ENCODE data around the gene CNTN4.

Gene CNTN4

GRCh38 chr3:2823031-2823430, 724.4 kb downstream of the CNTN4 start:
- H3K36me3 ChIP-seq (ENCODE audit: control insufficient read depth, insufficient read depth, low read length): no peaks in the 10 kb centered on the region
- WGBS, 2 experiments: 93 to 95% methylated on average over 5 of the region's 5 CpGs
- H3K4me3 ChIP-seq (ENCODE audit: insufficient read depth, low read depth, low read length): no peak overlapping the region
- no peak overlapping the region for H3K27ac ChIP-seq (ENCODE audit: insufficient read depth, low read depth, low read length, poor library complexity, severe bottlenecking)
- H3K4me1 ChIP-seq (ENCODE audit: control insufficient read depth, insufficient read depth, low read length): no peaks in the 10 kb centered on the region
- H3K9me3 ChIP-seq (ENCODE audit: control insufficient read depth, low read length): no peaks in the 10 kb centered on the region
- H3K27me3 ChIP-seq (ENCODE audit: control insufficient read depth, insufficient read depth, low read length, poor library complexity, severe bottlenecking): no peaks in the 10 kb centered on the region

- H3K36me3 ChIP-seq (ENCODE audit: control insufficient read depth, insufficient read depth, low read length): no peaks in the 10 kb centered on the region
- H3K27ac ChIP-seq (ENCODE audit: insufficient read depth, low read depth, low read length, poor library complexity, severe bottlenecking): no peak overlapping the region
- no peaks in the 10 kb centered on the region for H3K4me1 ChIP-seq (ENCODE audit: control insufficient read depth, insufficient read depth, low read length)
- H3K27me3 ChIP-seq (ENCODE audit: control insufficient read depth, insufficient read depth, low read length, poor library complexity, severe bottlenecking): no peaks in the 10 kb centered on the region
- 90 to 92% methylated on average over 8 of the region's 8 CpGs for WGBS, 2 experiments
- H3K9me3 ChIP-seq (ENCODE audit: control insufficient read depth, low read length): no peaks in the 10 kb centered on the region
- no peak overlapping the region for H3K4me3 ChIP-seq (ENCODE audit: insufficient read depth, low read depth, low read length)
These were observed 725.0 kb downstream of the CNTN4 start for GRCh38 chr3:2823437-2824211.

DNA sequence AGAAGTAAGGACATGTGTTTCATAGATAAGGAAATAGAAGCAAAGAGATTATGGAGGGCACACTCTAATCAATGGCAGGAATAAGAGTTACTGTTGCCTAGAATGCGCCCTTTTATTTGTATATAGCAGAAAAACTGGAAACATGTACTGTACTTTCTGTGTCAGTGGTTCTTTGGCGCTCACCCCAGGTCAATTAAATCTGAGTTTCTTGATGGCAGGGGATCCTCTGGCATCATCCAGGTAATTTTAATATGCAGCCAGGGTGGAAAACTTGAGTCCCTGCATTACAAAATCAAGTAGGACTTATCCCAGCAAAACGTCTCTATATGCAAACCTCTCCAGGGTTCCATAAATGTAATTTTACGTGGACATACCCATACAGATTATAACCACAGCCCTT, 727.4 kb downstream of the CNTN4 start:
- WGBS, 2 experiments: 92 to 93% methylated on average over 4 of the region's 4 CpGs
- Histone ChIP-seq H3K27me3 (ENCODE audit: control insufficient read depth, insufficient read depth, low read length, poor library complexity, severe bottlenecking) (no peaks in the 10 kb centered on the region), H3K4me3 (ENCODE audit: insufficient read depth, low read depth, low read length) (no peak overlapping the region), H3K9me3 (ENCODE audit: control insufficient read depth, low read length) (no peaks in the 10 kb centered on the region), H3K36me3 (ENCODE audit: control insufficient read depth, insufficient read depth, low read length) (no peaks in the 10 kb centered on the region), H3K4me1 (ENCODE audit: control insufficient read depth, insufficient read depth, low read length) (no peaks in the 10 kb centered on the region), H3K27ac (ENCODE audit: insufficient read depth, low read depth, low read length, poor library complexity, severe bottlenecking) (no peak overlapping the region)

GRCh38 chr3:2826453-2826852, 727.8 kb downstream of the CNTN4 start:
- WGBS, 2 experiments: 88 to 94% methylated on average over 3 of the region's 3 CpGs
- no peaks in the 10 kb centered on the region for H3K27me3 ChIP-seq (ENCODE audit: control insufficient read depth, insufficient read depth, low read length, poor library complexity, severe bottlenecking)
- no peaks in the 10 kb centered on the region for H3K9me3 ChIP-seq (ENCODE audit: control insufficient read depth, low read length)
- H3K4me1 ChIP-seq (ENCODE audit: control insufficient read depth, insufficient read depth, low read length): no peaks in the 10 kb centered on the region
- H3K27ac ChIP-seq (ENCODE audit: insufficient read depth, low read depth, low read length, poor library complexity, severe bottlenecking): no peak overlapping the region
- H3K36me3 ChIP-seq (ENCODE audit: control insufficient read depth, insufficient read depth, low read length): no peaks in the 10 kb centered on the region
- H3K4me3 ChIP-seq (ENCODE audit: insufficient read depth, low read depth, low read length): no peak overlapping the region

- Histone ChIP-seq H3K27ac (ENCODE audit: insufficient read depth, low read depth, low read length, poor library complexity, severe bottlenecking) (no peak overlapping the region), H3K27me3 (ENCODE audit: control insufficient read depth, insufficient read depth, low read length, poor library complexity, severe bottlenecking) (no peaks in the 10 kb centered on the region), H3K9me3 (ENCODE audit: control insufficient read depth, low read length) (no peaks in the 10 kb centered on the region), H3K36me3 (ENCODE audit: control insufficient read depth, insufficient read depth, low read length) (no peaks in the 10 kb centered on the region), H3K4me1 (ENCODE audit: control insufficient read depth, insufficient read depth, low read length) (peaks cover 4% of the 10 kb centered on the region), H3K4me3 (ENCODE audit: insufficient read depth, low read depth, low read length) (no peak overlapping the region)
- 89 to 95% methylated on average over 5 to 6 of the region's 6 CpGs for WGBS, 2 experiments
These were observed 738.6 kb downstream of the CNTN4 start for GRCh38 chr3:2837239-2837638.

GRCh38 chr3:2837910-2838309, 739.2 kb downstream of the CNTN4 start:
- Histone ChIP-seq H3K4me1 (ENCODE audit: control insufficient read depth, insufficient read depth, low read length) (peaks cover 4% of the 10 kb centered on the region), H3K4me3 (ENCODE audit: insufficient read depth, low read depth, low read length) (no peak overlapping the region), H3K27ac (ENCODE audit: insufficient read depth, low read depth, low read length, poor library complexity, severe bottlenecking) (no peak overlapping the region), H3K36me3 (ENCODE audit: control insufficient read depth, insufficient read depth, low read length) (no peaks in the 10 kb centered on the region), H3K27me3 (ENCODE audit: control insufficient read depth, insufficient read depth, low read length, poor library complexity, severe bottlenecking) (no peaks in the 10 kb centered on the region), H3K9me3 (ENCODE audit: control insufficient read depth, low read length) (no peaks in the 10 kb centered on the region)
- 97 to 98% methylated on average over 2 to 4 of the region's 4 CpGs for WGBS, 2 experiments

- no peaks in the 10 kb centered on the region for H3K27me3 ChIP-seq (ENCODE audit: control insufficient read depth, insufficient read depth, low read length, poor library complexity, severe bottlenecking)
- H3K4me3 ChIP-seq (ENCODE audit: insufficient read depth, low read depth, low read length): no peak overlapping the region
- no peaks in the 10 kb centered on the region for H3K36me3 ChIP-seq (ENCODE audit: control insufficient read depth, insufficient read depth, low read length)
- H3K4me1 ChIP-seq (ENCODE audit: control insufficient read depth, insufficient read depth, low read length): peaks cover 4% of the 10 kb centered on the region
- H3K9me3 ChIP-seq (ENCODE audit: control insufficient read depth, low read length): no peaks in the 10 kb centered on the region
- WGBS, 2 experiments: 91 to 92% methylated on average over 5 of the region's 6 CpGs
- H3K27ac ChIP-seq (ENCODE audit: insufficient read depth, low read depth, low read length, poor library complexity, severe bottlenecking): no peak overlapping the region
These were observed 740.0 kb downstream of the CNTN4 start for GRCh38 chr3:2838546-2839157.

- Histone ChIP-seq H3K27ac (ENCODE audit: insufficient read depth, low read depth, low read length, poor library complexity, severe bottlenecking) (no peak overlapping the region), H3K9me3 (ENCODE audit: control insufficient read depth, low read length) (no peaks in the 10 kb centered on the region), H3K4me1 (ENCODE audit: control insufficient read depth, insufficient read depth, low read length) (peaks cover 4% of the 10 kb centered on the region), H3K36me3 (ENCODE audit: control insufficient read depth, insufficient read depth, low read length) (no peaks in the 10 kb centered on the region), H3K27me3 (ENCODE audit: control insufficient read depth, insufficient read depth, low read length, poor library complexity, severe bottlenecking) (no peaks in the 10 kb centered on the region), H3K4me3 (ENCODE audit: insufficient read depth, low read depth, low read length) (no peak overlapping the region)
- 87 to 96% methylated on average over 3 of the region's 3 CpGs for WGBS, 2 experiments
These were observed 741.2 kb downstream of the CNTN4 start for GRCh38 chr3:2839876-2840275.

DNA sequence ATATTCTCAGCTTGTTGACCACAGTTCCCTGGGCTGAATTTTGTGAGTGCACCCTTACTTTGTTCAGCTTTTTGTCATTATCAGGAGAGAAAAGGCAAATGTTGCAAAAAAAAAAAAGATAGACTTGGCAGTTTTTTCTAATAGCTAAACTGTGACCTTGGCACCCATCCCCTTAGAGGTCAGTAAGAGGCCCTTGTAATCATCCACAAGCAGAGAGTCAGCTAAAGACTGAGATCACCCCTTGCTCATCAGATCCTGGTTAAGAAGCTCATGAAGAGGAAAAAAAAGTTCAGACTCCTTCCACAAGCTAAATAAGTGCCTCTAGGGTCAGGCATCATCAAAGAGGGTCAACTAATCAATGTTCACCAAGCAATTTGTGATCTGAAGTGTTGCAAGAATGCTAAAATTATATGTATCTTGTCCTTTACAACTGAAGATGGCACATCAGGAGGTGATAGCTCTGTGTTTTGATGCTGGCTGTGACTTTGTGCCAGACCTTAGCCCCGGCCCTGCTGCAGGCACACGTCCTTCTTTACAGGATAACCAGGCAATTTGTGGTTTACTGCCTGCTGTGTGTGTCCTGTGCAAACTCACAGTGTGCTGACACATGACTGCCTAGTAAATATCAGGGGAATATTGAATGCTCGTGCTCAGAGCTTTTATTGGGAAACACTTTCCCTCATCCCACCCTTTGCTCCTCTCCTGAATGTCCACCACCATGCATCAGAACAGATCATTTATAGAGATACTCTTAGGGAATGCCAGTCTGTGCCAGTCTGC, 748.6 kb downstream of the CNTN4 start:
- Histone ChIP-seq H3K27me3 (ENCODE audit: control insufficient read depth, insufficient read depth, low read length, poor library complexity, severe bottlenecking) (no peaks in the 10 kb centered on the region), H3K36me3 (ENCODE audit: control insufficient read depth, insufficient read depth, low read length) (no peaks in the 10 kb centered on the region), H3K27ac (ENCODE audit: insufficient read depth, low read depth, low read length, poor library complexity, severe bottlenecking) (no peak overlapping the region), H3K4me1 (ENCODE audit: control insufficient read depth, insufficient read depth, low read length) (no peaks in the 10 kb centered on the region), H3K9me3 (ENCODE audit: control insufficient read depth, low read length) (no peaks in the 10 kb centered on the region), H3K4me3 (ENCODE audit: insufficient read depth, low read depth, low read length) (no peak overlapping the region)
- 86 to 93% methylated on average over 3 of the region's 3 CpGs for WGBS, 2 experiments

DNA sequence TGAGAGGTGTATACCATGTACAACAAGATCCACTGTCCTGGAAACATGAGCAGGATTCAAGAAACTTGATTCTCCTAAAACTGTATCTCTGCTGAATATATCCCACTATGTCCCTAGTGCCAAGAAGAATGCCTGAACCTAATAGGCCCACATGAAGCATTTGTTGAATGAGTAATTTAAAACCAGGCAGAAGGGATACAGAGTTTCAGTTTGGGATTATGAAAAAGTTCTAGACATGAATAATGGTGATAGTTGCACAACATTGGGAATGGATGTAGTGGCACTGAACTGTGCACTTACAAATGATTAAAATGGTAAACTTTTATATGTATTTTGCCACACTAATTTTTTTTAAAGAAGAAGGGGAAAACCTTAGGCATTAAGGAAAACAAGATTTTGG, 750.4 kb downstream of the CNTN4 start:
- H3K4me1 ChIP-seq (ENCODE audit: control insufficient read depth, insufficient read depth, low read length): no peaks in the 10 kb centered on the region
- no peaks in the 10 kb centered on the region for H3K27me3 ChIP-seq (ENCODE audit: control insufficient read depth, insufficient read depth, low read length, poor library complexity, severe bottlenecking)
- H3K36me3 ChIP-seq (ENCODE audit: control insufficient read depth, insufficient read depth, low read length): no peaks in the 10 kb centered on the region

More for the DNA sequence above, 750.4 kb downstream of the CNTN4 start:
- H3K27ac ChIP-seq (ENCODE audit: insufficient read depth, low read depth, low read length, poor library complexity, severe bottlenecking): no peak overlapping the region
- H3K9me3 ChIP-seq (ENCODE audit: control insufficient read depth, low read length): no peaks in the 10 kb centered on the region
- H3K4me3 ChIP-seq (ENCODE audit: insufficient read depth, low read depth, low read length): no peak overlapping the region

All from ectodermal cell (in vitro differentiated cells).